Uterus (tissue), 2 donors: Measurements from ENCODE around the gene NPW.

ENCODE experiments used
- POLR2A ChIP-seq, 2 donors: fragments of 450-650 bp; IDR thresholded peaks; one replicate each; pipeline ENCODE4 v1.6.1; 2016; ENCODE audit warnings: antibody characterized with exemption in 2 of 2, mild to moderate bottlenecking in 1 of 2, moderate library complexity in 1 of 2
- TF ChIP-seq, protein P1 (sequence below), 4 experiments: fragments of 200-600 bp in 2 of 4; fragments of 450-650 bp in 2 of 4; sonication (generic) in 2 of 4; IDR thresholded peaks; one replicate each; pipeline ENCODE4 v1.5.1; 2016 to 2019; ENCODE audit warnings: antibody characterized with exemption in 4 of 4, mild to moderate bottlenecking in 2 of 4, moderate library complexity in 1 of 4

DNA sequence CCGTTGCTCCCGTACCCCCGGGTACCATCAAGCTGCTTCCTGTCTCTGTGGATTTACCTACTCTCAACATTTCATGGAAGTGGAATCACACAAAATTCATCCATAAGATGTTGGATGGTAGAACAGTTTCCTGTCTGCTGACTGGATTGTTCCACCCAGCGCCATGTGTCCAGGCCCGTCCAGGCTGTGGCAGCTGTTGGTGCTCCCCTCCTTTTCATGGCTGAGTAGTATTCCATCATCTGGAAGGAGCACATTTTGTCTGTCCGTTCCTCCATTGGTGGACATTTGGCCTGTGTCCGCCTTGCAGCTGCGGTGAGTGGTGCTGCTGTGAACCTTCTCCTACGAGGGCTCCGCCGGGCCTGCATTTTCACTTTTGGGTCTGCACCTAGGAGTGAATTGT lies 46.6 kb downstream of the NPW start:
- no peak for TF ChIP-seq POLR2A (IDR thresholded peaks at IDR 0.05)
- TF ChIP-seq, protein P1, sequence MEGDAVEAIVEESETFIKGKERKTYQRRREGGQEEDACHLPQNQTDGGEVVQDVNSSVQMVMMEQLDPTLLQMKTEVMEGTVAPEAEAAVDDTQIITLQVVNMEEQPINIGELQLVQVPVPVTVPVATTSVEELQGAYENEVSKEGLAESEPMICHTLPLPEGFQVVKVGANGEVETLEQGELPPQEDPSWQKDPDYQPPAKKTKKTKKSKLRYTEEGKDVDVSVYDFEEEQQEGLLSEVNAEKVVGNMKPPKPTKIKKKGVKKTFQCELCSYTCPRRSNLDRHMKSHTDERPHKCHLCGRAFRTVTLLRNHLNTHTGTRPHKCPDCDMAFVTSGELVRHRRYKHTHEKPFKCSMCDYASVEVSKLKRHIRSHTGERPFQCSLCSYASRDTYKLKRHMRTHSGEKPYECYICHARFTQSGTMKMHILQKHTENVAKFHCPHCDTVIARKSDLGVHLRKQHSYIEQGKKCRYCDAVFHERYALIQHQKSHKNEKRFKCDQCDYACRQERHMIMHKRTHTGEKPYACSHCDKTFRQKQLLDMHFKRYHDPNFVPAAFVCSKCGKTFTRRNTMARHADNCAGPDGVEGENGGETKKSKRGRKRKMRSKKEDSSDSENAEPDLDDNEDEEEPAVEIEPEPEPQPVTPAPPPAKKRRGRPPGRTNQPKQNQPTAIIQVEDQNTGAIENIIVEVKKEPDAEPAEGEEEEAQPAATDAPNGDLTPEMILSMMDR (IDR thresholded peaks at IDR 0.05), result no peak
